GM18873 (cell line): ENCODE measurements around the gene OTC.
A peak's percentile ranks its signal among the peaks of the same experiment; 100 is the strongest.

Source experiments
- ATAC-seq: cut with Tn5 transposase; IDR thresholded peaks from one replicate; pipeline ENCODE4 v1.9.1; 2021; ENCODE audit warnings: mild to moderate bottlenecking, moderate library complexity, moderate number of reproducible peaks; ENCODE audit not compliant: unreplicated experiment, low FRiP score

OTC gene

GRCh38 chrX:38352362-38352761 lies at the start of gene OTC:
Gene OTC (plus strand): TSS chrX:38352604. CDS start chrX:38352697, 93 bp downstream.
- no peak for ATAC-seq

- no peak for ATAC-seq
Measured at GRCh38 chrX:38304010-38304409, 48.4 kb upstream of the OTC start.

GRCh38 chrX:38305971-38306370 lies 46.4 kb upstream of the OTC start:
- no peak for ATAC-seq

GRCh38 chrX:38311743-38312142 lies 40.7 kb upstream of the OTC start:
- ATAC-seq: no peak

GRCh38 chrX:38312436-38312835 lies 40.0 kb upstream of the OTC start:
- no peak for ATAC-seq

GRCh38 chrX:38313190-38313589 lies 39.2 kb upstream of the OTC start:
- ATAC-seq: no peak

- no peak for ATAC-seq
Measured at GRCh38 chrX:38315186-38315585, 37.2 kb upstream of the OTC start.

GRCh38 chrX:38318196-38318595 lies 34.2 kb upstream of the OTC start:
- no peak for ATAC-seq

GRCh38 chrX:38318606-38319005 lies 33.8 kb upstream of the OTC start:
- ATAC-seq: no peak

GRCh38 chrX:38320819-38321218 lies 31.6 kb upstream of the OTC start:
- no peak for ATAC-seq

- ATAC-seq: no peak
Measured at GRCh38 chrX:38326086-38326485, 26.3 kb upstream of the OTC start.

- peak; percentile 92 for ATAC-seq
Measured at GRCh38 chrX:38327007-38327774, 25.2 kb upstream of the OTC start, which contains the start of gene RPGR. Gene RPGR (minus strand): TSS chrX:38327509. CDS start chrX:38327367, 142 bp downstream.

GRCh38 chrX:38327775-38328081 lies 24.7 kb upstream of the OTC start:
- ATAC-seq: no peak

- peak; percentile 80 for ATAC-seq
Measured at GRCh38 chrX:38332505-38332904, 19.9 kb upstream of the OTC start.

GRCh38 chrX:38335382-38335781 lies 17.0 kb upstream of the OTC start:
- ATAC-seq: no peak

GRCh38 chrX:38336538-38337240 lies 15.7 kb upstream of the OTC start:
- no peak for ATAC-seq

GRCh38 chrX:38341442-38341841 lies 11.0 kb upstream of the OTC start:
- no peak for ATAC-seq

- ATAC-seq: no peak
Measured at GRCh38 chrX:38342853-38343778, 9.3 kb upstream of the OTC start.

- no peak for ATAC-seq
Measured at GRCh38 chrX:38346150-38346549, 6.3 kb upstream of the OTC start.

- no peak for ATAC-seq
Measured at GRCh38 chrX:38347136-38347535, 5.3 kb upstream of the OTC start.

- no peak for ATAC-seq
Measured at GRCh38 chrX:38351346-38351745, 1.1 kb upstream of the OTC start.
